Suprapubic skin (tissue), 4 donors: ENCODE data around the gene SFRP5.

Source experiments
- CTCF ChIP-seq, 2 donors: fragments of 200-600 bp in 1 of 2; fragments of 450-650 bp in 1 of 2; sonication (generic) in 1 of 2; IDR thresholded peaks; one replicate each; pipeline ENCODE4 v1.5.1; 2016 to 2019; ENCODE audit warnings: antibody characterized with exemption in 2 of 2, mild to moderate bottlenecking in 1 of 2, moderate library complexity in 1 of 2
- EP300 ChIP-seq: sonication (generic); formaldehyde crosslinking; IDR thresholded peaks from one replicate; pipeline ENCODE4 v1.6.1; 2017; ENCODE audit warnings: antibody characterized with exemption
- POLR2A ChIP-seq, 2 donors: fragments of 450-650 bp; IDR thresholded peaks; one replicate each; pipeline ENCODE4 v1.6.1; 2017; ENCODE audit warnings: antibody characterized with exemption in 2 of 2, mild to moderate bottlenecking in 2 of 2, moderate library complexity in 2 of 2
- POLR2AphosphoS5 ChIP-seq, 3 donors: sonication (generic); formaldehyde crosslinking; IDR thresholded peaks; one replicate each; pipeline ENCODE4 v1.6.1; 2017; ENCODE audit warnings: antibody characterized with exemption in 3 of 3

DNA sequence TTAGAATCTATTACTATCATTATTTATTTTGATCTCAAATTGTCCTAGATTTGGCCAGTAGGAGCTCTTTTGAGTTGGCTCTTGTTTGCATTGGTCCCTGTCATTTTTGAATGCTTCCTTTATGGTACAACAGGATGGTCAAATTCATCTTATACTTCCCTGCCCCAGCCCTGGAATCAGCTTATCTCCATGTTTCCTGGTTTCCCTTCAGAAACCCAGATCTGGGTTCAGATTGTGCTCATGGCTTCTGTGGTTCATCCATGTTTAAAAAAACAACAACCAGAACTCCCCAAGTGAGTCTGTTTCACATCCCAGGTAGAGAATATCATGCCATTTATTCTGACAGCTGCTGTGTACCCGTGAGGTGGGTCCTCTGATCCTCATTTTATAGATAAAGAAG, 24.2 kb downstream of the SFRP5 start:
- TF ChIP-seq CTCF (IDR thresholded peaks at IDR 0.05) (no peak), POLR2A (IDR thresholded peaks at IDR 0.05) (no peak), POLR2AphosphoS5 (IDR thresholded peaks at IDR 0.05) (no peak), EP300 (no peak)
